Activated CD8-positive, alpha-beta memory T cell treated with anti-CD3 and anti-CD28 coated beads for 1 hour (primary cell): Measurements from ENCODE around the gene GUCA1C.

Source experiments
- DNase-seq, 2 donors: peaks; one replicate each; pipeline ENCODE4 v3.0.0-alpha.2; 2020; ENCODE audit warnings: low read depth in 1 of 2; ENCODE audit errors: extremely low read depth in 1 of 2

GUCA1C gene

GRCh38 chr3:108914774-108915641, 38.7 kb downstream of the GUCA1C start:
- peak; percentile 30 to 33 for DNase-seq

GRCh38 chr3:108909799-108910198, 43.9 kb downstream of the GUCA1C start:
- DNase-seq, result no peak

- DNase-seq, result no peak
Measured at GRCh38 chr3:108907194-108907593, 46.5 kb downstream of the GUCA1C start.

DNA sequence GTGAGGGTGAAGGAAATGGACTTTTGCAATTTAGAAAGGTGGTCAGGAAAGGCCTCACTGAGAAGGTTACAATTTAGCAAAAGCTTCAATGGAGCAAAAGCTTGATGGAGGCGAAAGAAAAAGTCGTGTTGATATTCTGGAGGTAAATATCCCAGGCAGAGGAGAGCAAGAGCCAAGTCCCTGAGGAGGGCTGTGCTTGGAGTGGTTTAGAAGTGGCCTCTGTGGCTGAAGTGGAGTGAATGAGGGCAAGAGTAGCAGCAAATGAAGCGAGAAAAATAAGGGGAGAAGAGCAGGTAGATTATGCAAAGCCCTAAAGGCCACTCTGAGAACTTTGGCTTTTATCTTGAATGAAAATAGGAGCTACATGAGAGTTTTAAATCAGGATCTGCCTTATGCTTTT, 54.1 kb downstream of the GUCA1C start:
- no peak for DNase-seq

- DNase-seq, result no peak
Measured at GRCh38 chr3:108897883-108898282, 55.8 kb downstream of the GUCA1C start.

- DNase-seq, result no peak
Measured at GRCh38 chr3:108894981-108895380, 58.7 kb downstream of the GUCA1C start.

DNA sequence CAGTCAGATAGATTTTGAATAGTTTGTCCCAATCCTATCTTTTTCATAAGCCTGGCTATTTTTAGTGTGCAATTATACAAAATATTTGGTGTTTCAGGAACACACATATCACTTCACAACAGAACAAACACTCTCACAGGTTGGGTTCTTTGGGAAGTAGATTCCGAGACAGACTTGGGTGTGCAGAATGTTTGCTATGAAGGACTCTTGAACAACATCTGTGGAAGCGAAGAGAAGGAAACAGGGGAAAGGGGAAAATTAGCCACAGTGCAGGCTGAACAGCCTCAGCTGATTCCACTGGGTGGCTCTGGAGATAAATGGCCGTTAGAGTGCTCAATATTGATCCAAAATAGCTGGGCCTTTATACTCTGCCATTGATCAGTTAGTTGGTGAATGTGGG, 61.8 kb downstream of the GUCA1C start:
- no peak for DNase-seq

DNA sequence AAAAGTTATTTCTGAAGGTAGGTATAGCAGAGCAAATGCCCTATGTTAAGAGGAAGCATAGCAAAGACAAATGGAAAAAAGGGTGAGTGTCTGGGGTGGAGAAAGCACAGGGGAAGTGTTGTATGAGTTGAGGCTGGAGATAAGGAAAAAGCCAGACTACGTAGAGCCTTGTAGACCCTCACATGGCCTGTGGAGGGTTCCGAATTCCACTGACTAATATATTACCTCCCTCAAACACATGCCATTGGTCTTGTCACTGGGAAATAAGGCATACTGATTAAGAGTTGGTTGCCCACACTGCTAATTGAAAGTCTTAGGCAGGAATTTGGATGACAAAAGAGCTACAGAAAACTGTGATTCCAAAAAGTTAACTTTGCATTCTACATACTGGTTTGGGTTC, 65.9 kb downstream of the GUCA1C start:
- no peak for DNase-seq

DNA sequence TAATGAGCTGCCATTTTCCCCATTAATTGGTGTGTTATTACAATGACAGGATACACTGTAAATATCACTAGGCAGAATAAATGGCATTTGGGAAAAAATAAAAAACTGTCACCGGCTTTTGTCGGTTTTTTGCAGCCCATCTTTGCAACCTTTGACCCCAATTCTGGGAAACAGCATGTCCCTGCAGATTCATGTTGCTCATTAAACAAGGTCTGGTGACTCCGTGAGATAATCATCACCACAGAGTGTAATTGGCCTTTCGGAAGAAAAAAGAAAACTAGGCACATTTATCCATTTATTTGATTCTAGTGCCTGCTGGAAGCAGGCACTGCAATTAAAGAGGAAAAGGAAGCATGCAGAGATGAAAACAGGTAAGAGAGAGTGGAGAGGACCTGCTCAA, 66.6 kb downstream of the GUCA1C start:
- no peak for DNase-seq

GRCh38 chr3:108883373-108883772, 70.3 kb downstream of the GUCA1C start:
- no peak for DNase-seq

GRCh38 chr3:108882762-108883161, 70.9 kb downstream of the GUCA1C start:
- no peak for DNase-seq

DNA sequence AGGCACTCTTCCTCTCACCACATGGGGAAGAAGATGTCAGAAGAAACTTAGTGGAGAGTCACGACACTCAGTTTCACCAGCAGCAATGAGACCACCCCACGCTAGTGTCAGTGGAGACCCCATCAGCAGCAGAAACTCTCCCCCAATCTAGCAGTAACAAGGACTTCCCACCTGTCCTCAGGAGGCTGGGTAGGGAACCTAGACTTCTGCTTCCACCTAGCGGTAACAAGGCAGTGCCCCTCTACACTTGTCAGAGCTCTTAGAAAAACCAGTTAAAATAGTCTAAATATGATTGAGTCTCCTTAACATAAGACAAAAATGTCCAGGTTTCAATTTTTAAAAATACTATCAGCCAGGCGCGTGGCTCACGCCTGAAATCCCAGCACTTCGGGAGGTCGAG, 73.8 kb downstream of the GUCA1C start:
- no peak for DNase-seq

GRCh38 chr3:108877901-108878300, 75.8 kb downstream of the GUCA1C start:
- DNase-seq, result no peak

DNA sequence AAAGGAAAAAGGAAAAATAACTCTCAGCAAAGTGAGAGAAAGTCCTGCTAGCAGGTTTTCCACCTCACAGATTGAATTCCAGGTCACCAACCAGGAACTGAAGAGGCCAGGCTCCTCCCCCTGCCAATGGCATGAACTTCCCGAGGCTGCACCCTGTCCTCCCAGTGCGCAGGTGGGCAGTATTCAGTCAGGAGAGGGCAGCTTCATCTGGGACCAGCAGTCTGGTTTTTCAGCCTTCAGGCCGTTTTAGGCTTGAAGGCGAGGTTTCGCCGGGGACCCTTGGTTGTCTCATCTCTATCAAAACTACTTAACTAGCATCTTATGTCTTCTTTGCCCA, 89.9 kb downstream of the GUCA1C start:
- no peak for DNase-seq

DNA sequence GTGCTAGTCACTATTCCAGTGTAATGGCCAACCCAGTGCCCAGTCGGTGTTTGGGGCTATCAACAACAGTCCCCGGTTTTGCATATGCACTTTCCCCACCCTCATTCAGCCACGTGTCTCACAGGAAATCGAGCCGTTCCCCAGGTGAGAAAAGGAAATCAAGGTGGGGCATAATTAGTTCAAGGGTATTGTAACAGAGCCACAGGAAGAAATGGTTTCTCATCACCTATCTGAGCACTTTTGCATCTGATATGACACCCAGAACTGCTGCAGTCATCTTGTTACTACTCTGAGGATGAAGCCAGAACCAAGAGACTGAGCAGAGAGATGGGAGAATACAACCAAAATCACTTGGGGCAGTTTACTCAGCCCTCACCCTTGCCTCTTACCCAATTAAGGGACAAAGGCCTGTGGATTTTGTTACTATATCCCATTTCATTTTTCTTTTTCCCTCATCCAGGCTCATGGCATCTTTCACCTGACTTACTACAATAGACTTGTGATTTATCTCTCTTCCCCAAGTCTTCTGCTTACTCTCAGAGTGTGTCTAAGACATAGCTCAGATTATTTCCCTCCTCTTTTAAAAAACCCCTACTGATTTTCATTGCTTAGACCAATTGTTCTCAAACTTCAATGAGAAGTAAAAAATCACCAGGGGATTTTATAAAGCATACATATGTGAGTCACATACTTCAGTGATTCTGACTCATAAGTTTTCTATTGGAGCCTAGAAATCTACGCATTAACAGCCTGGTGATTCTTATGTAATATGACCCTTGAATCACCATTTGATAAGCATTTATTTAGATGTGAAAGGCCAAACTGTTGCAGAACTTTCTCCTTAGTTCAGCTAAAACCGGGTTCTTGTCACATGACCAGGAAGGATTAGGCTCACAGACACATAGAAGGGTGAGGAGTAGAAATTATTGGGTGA, 90.5 kb downstream of the GUCA1C start:
- DNase-seq, result no peak

- no peak for DNase-seq
Measured at GRCh38 chr3:108861401-108861800, 92.3 kb downstream of the GUCA1C start.
